IPS-18a (cell line): Measurements from ENCODE around the gene ZNF629.
A peak's percentile ranks its signal among the peaks of the same experiment; 100 is the strongest.

Experiments
- H3K27ac ChIP-seq: one replicate; pipeline ENCODE4 v1.5.1; 2013; ENCODE audit warnings: low read length
- H3K27me3 ChIP-seq: one replicate; pipeline ENCODE4 v1.6.1; 2013; ENCODE audit warnings: mild to moderate bottlenecking, low read length; ENCODE audit not compliant: control insufficient read depth, insufficient read depth
- H3K36me3 ChIP-seq: one replicate; pipeline ENCODE4 v1.6.1; 2013; ENCODE audit warnings: low read depth, low read length; ENCODE audit not compliant: control insufficient read depth
- H3K4me1 ChIP-seq: one replicate; pipeline ENCODE4 v1.6.1; 2013; ENCODE audit warnings: low read depth, low read length; ENCODE audit not compliant: control insufficient read depth
- H3K4me3 ChIP-seq: one replicate; pipeline ENCODE4 v1.5.1; 2013; ENCODE audit warnings: low read length
- H3K9ac ChIP-seq: one replicate; pipeline ENCODE4 v1.6.1; 2013; ENCODE audit warnings: mild to moderate bottlenecking, low read length, moderate library complexity
- H3K9me3 ChIP-seq: one replicate; pipeline ENCODE4 v1.6.1; 2013; ENCODE audit warnings: low read depth, low read length; ENCODE audit not compliant: control insufficient read depth

Gene ZNF629

DNA sequence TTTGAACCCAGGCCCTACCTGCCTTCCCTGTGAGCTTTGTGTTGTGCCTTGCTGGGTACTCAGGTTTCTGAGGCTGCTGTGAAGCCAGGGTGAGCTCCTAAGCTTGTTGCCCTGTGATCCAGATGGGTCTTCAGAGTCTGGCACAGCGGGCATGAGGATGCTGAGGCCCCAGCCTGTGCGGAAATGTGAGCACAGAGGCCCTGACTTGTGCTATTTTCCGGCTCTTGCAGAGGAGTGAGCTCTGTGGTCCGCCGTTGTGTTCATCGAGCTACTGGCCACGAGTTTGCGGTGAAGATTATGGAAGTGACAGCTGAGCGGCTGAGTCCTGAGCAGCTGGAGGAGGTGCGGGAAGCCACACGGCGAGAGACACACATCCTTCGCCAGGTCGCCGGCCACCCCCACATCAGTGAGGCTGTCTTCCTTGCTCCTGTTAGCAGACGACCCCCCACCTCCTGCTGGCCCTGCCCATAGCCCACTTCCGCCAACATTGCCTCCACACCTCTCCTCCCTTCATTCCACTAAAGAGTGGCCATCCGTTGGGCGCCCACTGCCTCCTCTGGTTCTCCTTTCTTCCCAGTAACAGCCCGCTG is 36.0 kb downstream of the ZNF629 start:
- no peaks in the 10 kb centered on the region for H3K9me3 ChIP-seq
- no peak overlapping the region for H3K27ac ChIP-seq
- no peaks in the 10 kb centered on the region for H3K27me3 ChIP-seq
- peaks cover 30% of the 10 kb centered on the region for H3K36me3 ChIP-seq
- no peak overlapping the region for H3K4me3 ChIP-seq
- no peaks in the 10 kb centered on the region for H3K4me1 ChIP-seq
- H3K9ac ChIP-seq: no peak overlapping the region

- Histone ChIP-seq H3K4me1 (no peaks in the 10 kb centered on the region), H3K27me3 (no peaks in the 10 kb centered on the region), H3K9me3 (no peaks in the 10 kb centered on the region), H3K27ac (no peak overlapping the region), H3K36me3 (peaks cover 30% of the 10 kb centered on the region), H3K4me3 (no peak overlapping the region), H3K9ac (no peak overlapping the region)
Observed at GRCh38 chr16:30750201-30750600, 36.8 kb downstream of the ZNF629 start.

GRCh38 chr16:30748634-30749445 is 38.2 kb downstream of the ZNF629 start:
- Histone ChIP-seq H3K9ac (no peak overlapping the region), H3K36me3 (peaks cover 23% of the 10 kb centered on the region), H3K27me3 (no peaks in the 10 kb centered on the region), H3K27ac (no peak overlapping the region), H3K4me1 (no peaks in the 10 kb centered on the region), H3K9me3 (no peaks in the 10 kb centered on the region), H3K4me3 (peak overlapping the region; percentile 50)

DNA sequence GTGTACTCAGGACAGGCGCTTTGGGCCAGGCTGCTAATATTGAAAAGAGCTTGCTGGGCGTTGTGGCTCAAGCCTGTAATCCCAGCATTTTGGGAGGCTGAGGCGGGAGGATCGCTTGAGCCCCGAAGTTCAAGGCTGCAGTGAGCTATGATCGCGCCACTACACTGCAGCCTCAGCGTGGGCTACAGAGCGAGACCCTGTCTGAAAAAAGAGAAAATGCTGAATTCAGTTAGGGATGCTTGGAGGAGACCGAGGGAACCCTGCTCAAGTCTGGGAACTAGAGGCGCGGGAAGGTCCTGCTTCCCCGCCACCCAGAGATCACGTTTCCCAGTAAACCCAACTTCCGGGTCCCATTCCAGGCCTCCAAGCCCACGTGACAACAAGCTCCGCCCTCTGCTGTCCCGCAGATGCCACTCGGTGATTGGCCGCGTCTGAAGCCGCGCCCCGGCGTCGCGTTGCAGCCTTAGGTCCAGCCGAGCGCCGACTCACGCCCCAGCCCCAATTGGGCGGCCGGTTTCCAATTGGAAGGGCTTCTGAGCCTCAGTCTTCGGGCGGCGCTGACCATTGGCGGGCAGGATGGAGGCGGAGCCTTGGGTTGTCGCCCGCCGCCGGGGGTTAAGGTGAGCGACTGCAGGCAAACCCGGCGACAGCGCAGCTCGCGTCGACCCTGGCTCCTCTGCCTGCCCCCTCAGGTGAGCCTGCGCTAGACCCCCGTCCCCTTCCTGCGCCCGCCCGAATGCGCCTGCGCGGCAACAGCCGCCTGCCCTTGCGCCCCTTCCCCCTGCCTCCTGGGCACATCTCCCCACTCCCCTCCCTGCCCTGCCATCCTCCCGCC is 39.0 kb downstream of the ZNF629 start, which contains the start of gene PHKG2:
PHKG2 (plus strand) TSS at position 627 of the 835 bp plus-strand sequence. CDS start 396 bp downstream, outside the sequence.
- Histone ChIP-seq H3K9me3 (no peaks in the 10 kb centered on the region), H3K36me3 (peaks cover 15% of the 10 kb centered on the region), H3K4me1 (no peaks in the 10 kb centered on the region), H3K9ac (peak within 1 kb of the TSS; percentile 29), H3K27me3 (no peaks in the 10 kb centered on the region), H3K27ac (no peak within 1 kb of the TSS), H3K4me3 (peak within 1 kb of the TSS; percentile 50)

- H3K27me3 ChIP-seq: no peaks in the 10 kb centered on the region
- H3K4me3 ChIP-seq: peak overlapping the region; percentile 42
- peak overlapping the region; percentile 29 for H3K9ac ChIP-seq
- peaks cover 14% of the 10 kb centered on the region for H3K36me3 ChIP-seq
- no peak overlapping the region for H3K27ac ChIP-seq
- no peaks in the 10 kb centered on the region for H3K9me3 ChIP-seq
- no peaks in the 10 kb centered on the region for H3K4me1 ChIP-seq
Observed at GRCh38 chr16:30747331-30747730, 39.7 kb downstream of the ZNF629 start.

GRCh38 chr16:30746638-30747175 is 40.3 kb downstream of the ZNF629 start:
- Histone ChIP-seq H3K4me1 (no peaks in the 10 kb centered on the region), H3K9ac (no peak overlapping the region), H3K36me3 (peaks cover 19% of the 10 kb centered on the region), H3K4me3 (no peak overlapping the region), H3K9me3 (no peaks in the 10 kb centered on the region), H3K27ac (no peak overlapping the region), H3K27me3 (no peaks in the 10 kb centered on the region)

DNA sequence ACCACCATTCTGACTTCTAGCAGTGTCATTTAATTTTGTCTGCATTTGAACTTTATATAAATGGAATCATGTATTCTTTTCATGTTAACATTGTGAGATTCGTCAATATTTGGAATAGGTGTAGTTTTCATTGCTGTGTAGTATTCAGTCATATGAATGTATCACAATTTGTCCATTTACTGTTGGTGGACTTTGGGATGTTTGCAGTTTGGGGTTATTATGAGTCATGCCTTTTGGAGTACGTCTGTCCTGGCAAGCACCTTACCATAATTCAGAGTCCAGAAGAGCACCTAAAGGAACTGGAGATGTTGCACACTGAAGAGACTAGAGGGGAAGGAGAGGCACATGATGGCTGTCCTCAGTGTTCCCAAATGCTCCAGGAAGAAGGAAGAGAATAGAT is 41.9 kb downstream of the ZNF629 start:
- Histone ChIP-seq H3K27me3 (no peaks in the 10 kb centered on the region), H3K36me3 (peaks cover 18% of the 10 kb centered on the region), H3K4me1 (no peaks in the 10 kb centered on the region), H3K27ac (no peak overlapping the region), H3K4me3 (no peak overlapping the region), H3K9ac (no peak overlapping the region), H3K9me3 (no peaks in the 10 kb centered on the region)

GRCh38 chr16:30744183-30744582 is 42.8 kb downstream of the ZNF629 start:
- Histone ChIP-seq H3K4me3 (no peak overlapping the region), H3K36me3 (peaks cover 18% of the 10 kb centered on the region), H3K27ac (no peak overlapping the region), H3K9me3 (no peaks in the 10 kb centered on the region), H3K4me1 (no peaks in the 10 kb centered on the region), H3K9ac (no peak overlapping the region), H3K27me3 (no peaks in the 10 kb centered on the region)

GRCh38 chr16:30743716-30744115 is 43.3 kb downstream of the ZNF629 start:
- Histone ChIP-seq H3K27ac (no peak overlapping the region), H3K9ac (no peak overlapping the region), H3K4me3 (no peak overlapping the region), H3K4me1 (no peaks in the 10 kb centered on the region), H3K36me3 (peaks cover 20% of the 10 kb centered on the region), H3K9me3 (no peaks in the 10 kb centered on the region), H3K27me3 (no peaks in the 10 kb centered on the region)

DNA sequence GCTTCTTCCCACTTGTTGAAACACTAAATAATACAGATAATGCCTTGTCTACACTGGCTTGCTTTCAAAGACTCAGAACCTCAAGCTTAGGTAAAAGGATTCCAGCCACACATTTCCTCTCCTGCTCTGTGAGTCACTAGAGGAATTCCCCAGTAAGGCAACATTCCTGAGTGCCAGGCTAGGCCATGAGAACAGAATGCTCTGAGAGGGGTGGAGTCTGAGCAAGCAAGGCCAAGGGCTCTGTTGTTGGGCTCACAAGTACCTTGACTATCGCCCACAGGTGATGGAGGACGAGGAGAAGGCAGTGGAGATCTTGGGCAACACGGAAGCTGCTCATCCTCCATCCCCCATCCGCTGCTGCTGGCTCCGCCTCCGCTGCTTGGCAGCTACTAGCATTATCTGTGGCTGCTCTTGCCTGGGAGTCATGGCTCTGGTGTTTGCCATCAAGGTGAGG is 45.5 kb downstream of the ZNF629 start:
- no peaks in the 10 kb centered on the region for H3K9me3 ChIP-seq
- H3K36me3 ChIP-seq: peaks cover 42% of the 10 kb centered on the region
- H3K27me3 ChIP-seq: no peaks in the 10 kb centered on the region
- no peak overlapping the region for H3K9ac ChIP-seq
- H3K27ac ChIP-seq: no peak overlapping the region
- no peak overlapping the region for H3K4me3 ChIP-seq
- no peaks in the 10 kb centered on the region for H3K4me1 ChIP-seq
